ENCODE measurements around the gene LITAF. TPM values are rescaled to one million over a fixed set of nuclear protein-coding genes. Genes with fewer than 3 reads are reported as not detected.
"Not testable (repeated sequence)": the region's sequence is repeated elsewhere in the genome, so short reads cannot be mapped to it uniquely, and the experiment has no call there.

Gene LITAF
- total RNA-seq, 1 donor from 2014 or later, result 17.2 TPM

GRCh38 chr16:11580451-11581086 lies 6.2 kb downstream of the LITAF start:
- H3K4me1 ChIP-seq (ENCODE audit: control insufficient read depth in 3 of 3, insufficient read depth in 3 of 3, low read length in 3 of 3), result peaks cover 8 to 35% (median 30%) of the 10 kb centered on the region in 3 donors

DNA sequence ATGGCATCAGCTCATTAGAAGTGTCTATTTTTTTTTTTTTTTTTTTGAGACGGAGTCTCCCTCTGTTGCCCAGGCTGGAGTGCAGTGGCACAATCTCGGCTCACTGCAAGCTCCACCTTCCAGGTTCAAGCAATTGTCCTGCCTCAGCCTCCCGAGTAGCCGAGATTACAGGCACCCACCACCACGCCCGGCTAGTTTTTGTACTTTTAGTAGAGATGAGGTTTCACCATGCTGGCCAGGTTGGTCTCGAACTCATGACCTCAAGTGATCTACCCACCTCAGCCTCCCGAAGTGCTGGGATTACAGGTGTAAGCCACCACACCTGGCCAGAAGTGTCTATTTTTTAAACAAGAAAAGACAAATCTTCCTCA lies 9.4 kb downstream of the LITAF start:
- H3K27ac ChIP-seq (ENCODE audit: low read depth, low read length); H3K9ac ChIP-seq (ENCODE audit: low read depth in 1 of 3, low read length in 3 of 3); H3K9me3 ChIP-seq (ENCODE audit: control insufficient read depth in 3 of 3, low read length in 3 of 3); H3K27me3 ChIP-seq (ENCODE audit: control insufficient read depth in 3 of 3, insufficient read depth in 3 of 3, low read length in 3 of 3); H3K36me3 ChIP-seq (ENCODE audit: control insufficient read depth in 3 of 3, insufficient read depth in 3 of 3, low read length in 3 of 3); H3K4me3 ChIP-seq (ENCODE audit: low read length in 3 of 3): not testable (repeated sequence)
- peaks cover 0 to 10% (median 9%) of the 10 kb centered on the region in 3 donors for H3K4me1 ChIP-seq (ENCODE audit: control insufficient read depth in 3 of 3, insufficient read depth in 3 of 3, low read length in 3 of 3)

More at GRCh38 chr16:11580451-11581086, 6.2 kb downstream of the LITAF start:
- no peaks in the 10 kb centered on the region for H3K27me3 ChIP-seq (ENCODE audit: control insufficient read depth in 3 of 3, insufficient read depth in 3 of 3, low read length in 3 of 3)
- H3K27ac ChIP-seq (ENCODE audit: low read depth, low read length), result no peak overlapping the region
- no peaks in the 10 kb centered on the region for H3K36me3 ChIP-seq (ENCODE audit: control insufficient read depth in 3 of 3, insufficient read depth in 3 of 3, low read length in 3 of 3)
- H3K9ac ChIP-seq (ENCODE audit: low read depth in 1 of 3, low read length in 3 of 3), result no peak overlapping the region
- H3K9me3 ChIP-seq (ENCODE audit: control insufficient read depth in 3 of 3, low read length in 3 of 3), result no peaks in the 10 kb centered on the region
- H3K4me3 ChIP-seq (ENCODE audit: low read length in 3 of 3), result no peak overlapping the region

DNA sequence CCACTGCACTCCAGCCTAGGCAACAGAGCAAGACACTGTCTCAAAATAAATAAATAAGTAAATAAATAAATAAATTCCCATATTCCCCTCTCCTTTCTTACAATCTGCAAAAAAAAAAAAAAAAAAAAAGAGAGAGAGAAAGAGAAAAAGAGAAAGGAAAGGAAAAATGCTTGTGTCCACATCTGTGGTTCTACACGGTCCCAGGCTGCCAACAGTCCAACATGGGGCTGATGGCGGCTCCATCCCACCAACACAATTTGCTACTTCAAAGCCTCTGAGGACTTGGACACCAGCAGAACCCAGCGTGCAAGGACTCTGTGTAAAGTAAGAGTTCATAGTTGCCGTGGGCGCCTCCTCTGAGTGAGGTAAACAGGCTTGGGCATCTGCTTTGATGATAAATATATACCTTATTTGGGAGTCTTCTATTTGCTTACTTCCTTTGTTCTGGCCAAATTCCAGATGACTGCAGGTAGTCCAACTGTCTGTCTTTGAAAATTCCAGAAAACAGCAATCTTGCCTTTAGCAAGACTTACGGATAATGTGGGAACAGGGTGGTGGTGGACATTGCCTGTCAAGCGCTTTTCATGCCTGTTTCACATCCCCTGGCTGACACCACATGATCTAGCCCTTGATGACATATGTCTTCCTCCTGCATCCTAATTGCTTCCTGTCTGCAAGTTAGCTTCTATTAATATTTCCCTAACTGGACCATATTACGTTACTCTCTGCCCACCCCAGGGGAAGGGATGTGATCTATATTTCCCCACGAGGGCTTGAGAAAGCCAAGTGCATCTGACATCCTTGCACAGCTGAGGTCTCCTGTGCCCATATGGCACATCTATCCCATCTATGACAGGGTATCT lies 10.1 kb downstream of the LITAF start:
- Histone ChIP-seq H3K27ac (ENCODE audit: low read depth, low read length) (no peak overlapping the region), H3K4me3 (ENCODE audit: low read length in 3 of 3) (no peak overlapping the region), H3K9ac (ENCODE audit: low read depth in 1 of 3, low read length in 3 of 3) (no peak overlapping the region), H3K27me3 (ENCODE audit: control insufficient read depth in 3 of 3, insufficient read depth in 3 of 3, low read length in 3 of 3) (no peaks in the 10 kb centered on the region), H3K36me3 (ENCODE audit: control insufficient read depth in 3 of 3, insufficient read depth in 3 of 3, low read length in 3 of 3) (no peaks in the 10 kb centered on the region), H3K4me1 (ENCODE audit: control insufficient read depth in 3 of 3, insufficient read depth in 3 of 3, low read length in 3 of 3) (peaks cover 0 to 12% (median 10%) of the 10 kb centered on the region in 3 donors), H3K9me3 (ENCODE audit: control insufficient read depth in 3 of 3, low read length in 3 of 3) (no peaks in the 10 kb centered on the region)

DNA sequence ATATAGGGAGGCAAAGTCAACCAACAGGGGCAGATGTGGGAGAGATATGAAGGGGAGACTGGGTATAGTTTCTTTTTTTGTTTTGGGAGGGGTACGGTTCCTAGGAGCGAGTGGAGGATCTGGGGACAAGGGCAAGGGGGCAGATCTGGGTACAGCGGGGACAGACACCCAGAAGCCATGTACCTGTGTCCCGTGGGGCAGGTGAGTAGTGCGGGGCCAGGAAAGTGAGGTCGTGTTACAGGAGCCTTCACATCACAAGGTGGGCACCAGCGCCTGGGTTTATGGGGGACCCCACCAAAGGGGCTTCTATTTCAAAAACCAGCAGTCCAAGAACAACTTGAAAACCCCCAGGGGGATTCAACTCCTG lies 11.5 kb downstream of the LITAF start:
- H3K9me3 ChIP-seq (ENCODE audit: control insufficient read depth in 3 of 3, low read length in 3 of 3), result no peaks in the 10 kb centered on the region
- no peak overlapping the region for H3K27ac ChIP-seq (ENCODE audit: low read depth, low read length)
- H3K36me3 ChIP-seq (ENCODE audit: control insufficient read depth in 3 of 3, insufficient read depth in 3 of 3, low read length in 3 of 3), result no peaks in the 10 kb centered on the region
- no peak overlapping the region for H3K9ac ChIP-seq (ENCODE audit: low read depth in 1 of 3, low read length in 3 of 3)
- no peaks in the 10 kb centered on the region for H3K27me3 ChIP-seq (ENCODE audit: control insufficient read depth in 3 of 3, insufficient read depth in 3 of 3, low read length in 3 of 3)
- H3K4me3 ChIP-seq (ENCODE audit: low read length in 3 of 3), result no peak overlapping the region
- peaks cover 0 to 12% (median 10%) of the 10 kb centered on the region in 3 donors for H3K4me1 ChIP-seq (ENCODE audit: control insufficient read depth in 3 of 3, insufficient read depth in 3 of 3, low read length in 3 of 3)

DNA sequence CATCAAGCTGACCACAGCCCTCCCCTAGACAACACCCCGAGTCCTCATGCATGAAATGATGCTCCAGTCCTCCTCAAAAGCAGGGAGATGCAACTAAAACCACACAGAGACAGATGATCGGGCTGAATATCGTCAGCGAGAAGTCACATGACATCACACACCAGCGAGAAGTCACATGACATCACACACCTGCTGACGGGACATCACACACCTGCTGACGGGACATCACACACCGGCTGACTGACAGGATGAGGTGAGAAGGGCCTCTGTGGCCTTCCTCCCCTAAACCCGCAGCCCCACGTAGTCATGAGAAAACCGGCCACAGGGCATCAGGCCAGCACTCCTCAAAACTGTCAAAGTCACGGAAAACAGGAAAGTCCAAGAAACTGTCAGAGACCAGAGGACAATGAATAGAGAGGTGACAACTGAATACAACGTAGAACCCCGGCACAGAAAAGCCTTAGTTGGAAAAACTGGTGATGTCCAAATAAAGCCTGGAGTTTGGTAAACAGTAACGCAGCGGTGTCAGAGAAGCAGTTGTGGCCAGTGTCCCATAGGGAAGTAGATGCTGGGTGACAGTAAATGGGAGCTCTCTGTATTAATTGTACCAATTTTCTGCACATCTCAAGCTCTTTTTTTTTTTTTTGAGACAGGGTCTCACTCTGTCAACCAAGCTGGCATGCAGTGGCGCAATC lies 14.3 kb downstream of the LITAF start:
- H3K4me3 ChIP-seq (ENCODE audit: low read length in 3 of 3), result no peak overlapping the region
- no peaks in the 10 kb centered on the region for H3K9me3 ChIP-seq (ENCODE audit: control insufficient read depth in 3 of 3, low read length in 3 of 3)
- no peak overlapping the region for H3K27ac ChIP-seq (ENCODE audit: low read depth, low read length)
- no peaks in the 10 kb centered on the region for H3K36me3 ChIP-seq (ENCODE audit: control insufficient read depth in 3 of 3, insufficient read depth in 3 of 3, low read length in 3 of 3)
- no peak overlapping the region for H3K9ac ChIP-seq (ENCODE audit: low read depth in 1 of 3, low read length in 3 of 3)
- peaks cover 0 to 12% (median 10%) of the 10 kb centered on the region in 3 donors for H3K4me1 ChIP-seq (ENCODE audit: control insufficient read depth in 3 of 3, insufficient read depth in 3 of 3, low read length in 3 of 3)
- H3K27me3 ChIP-seq (ENCODE audit: control insufficient read depth in 3 of 3, insufficient read depth in 3 of 3, low read length in 3 of 3), result no peaks in the 10 kb centered on the region

DNA sequence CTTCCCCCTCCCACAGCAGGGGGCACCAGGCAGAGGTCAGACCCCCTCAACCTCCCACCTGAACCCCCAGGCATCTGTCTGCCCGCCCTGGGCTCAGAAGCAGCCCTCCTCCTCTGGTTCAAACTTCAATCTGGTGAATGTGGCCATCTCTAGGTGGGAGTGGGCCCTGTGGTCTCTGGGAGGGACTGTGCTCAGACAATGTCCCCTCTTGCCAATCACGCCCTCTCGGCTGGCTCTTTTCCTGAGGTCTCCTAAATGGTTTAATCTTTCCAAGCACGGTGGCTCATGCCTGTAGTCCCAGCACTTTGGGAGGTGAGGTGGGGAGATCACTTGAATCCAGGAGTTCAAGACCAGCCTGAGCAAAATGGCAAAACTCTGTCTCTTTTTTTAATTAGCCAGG lies 15.2 kb downstream of the LITAF start:
- no peaks in the 10 kb centered on the region for H3K9me3 ChIP-seq (ENCODE audit: control insufficient read depth in 3 of 3, low read length in 3 of 3)
- H3K4me1 ChIP-seq (ENCODE audit: control insufficient read depth in 3 of 3, insufficient read depth in 3 of 3, low read length in 3 of 3), result peaks cover 0 to 7% (median 2%) of the 10 kb centered on the region in 3 donors
- no peak overlapping the region for H3K4me3 ChIP-seq (ENCODE audit: low read length in 3 of 3)
- H3K9ac ChIP-seq (ENCODE audit: low read depth in 1 of 3, low read length in 3 of 3), result no peak overlapping the region
- no peaks in the 10 kb centered on the region for H3K27me3 ChIP-seq (ENCODE audit: control insufficient read depth in 3 of 3, insufficient read depth in 3 of 3, low read length in 3 of 3)
- H3K36me3 ChIP-seq (ENCODE audit: control insufficient read depth in 3 of 3, insufficient read depth in 3 of 3, low read length in 3 of 3), result no peaks in the 10 kb centered on the region
- no peak overlapping the region for H3K27ac ChIP-seq (ENCODE audit: low read depth, low read length)

DNA sequence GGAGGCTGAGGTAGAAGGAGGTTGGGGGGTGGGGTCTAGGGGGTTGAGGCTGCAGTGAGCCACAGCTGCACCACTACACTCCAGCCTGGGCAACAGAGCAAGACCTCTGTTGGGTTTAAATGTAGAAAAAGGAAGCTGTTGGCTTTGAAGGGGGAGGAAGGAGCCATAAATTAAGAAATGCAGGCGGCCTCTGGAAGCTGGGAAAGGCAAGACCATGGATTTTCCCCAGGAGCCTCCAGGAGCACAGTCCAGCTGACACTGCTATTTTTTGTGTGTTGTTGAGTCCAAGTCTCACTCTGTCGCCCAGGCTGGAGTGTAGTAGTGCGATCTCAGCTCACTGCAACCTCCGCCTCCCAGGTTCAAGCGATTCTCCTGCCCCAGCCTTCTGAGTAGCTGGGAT lies 15.9 kb downstream of the LITAF start:
- no peaks in the 10 kb centered on the region for H3K27me3 ChIP-seq (ENCODE audit: control insufficient read depth in 3 of 3, insufficient read depth in 3 of 3, low read length in 3 of 3)
- H3K4me1 ChIP-seq (ENCODE audit: control insufficient read depth in 3 of 3, insufficient read depth in 3 of 3, low read length in 3 of 3), result peaks cover 0 to 7% (median 0%) of the 10 kb centered on the region in 3 donors
- no peak overlapping the region for H3K9ac ChIP-seq (ENCODE audit: low read depth in 1 of 3, low read length in 3 of 3)
- H3K36me3 ChIP-seq (ENCODE audit: control insufficient read depth in 3 of 3, insufficient read depth in 3 of 3, low read length in 3 of 3), result no peaks in the 10 kb centered on the region
- H3K4me3 ChIP-seq (ENCODE audit: low read length in 3 of 3), result no peak overlapping the region
- no peak overlapping the region for H3K27ac ChIP-seq (ENCODE audit: low read depth, low read length)
- no peaks in the 10 kb centered on the region for H3K9me3 ChIP-seq (ENCODE audit: control insufficient read depth in 3 of 3, low read length in 3 of 3)

DNA sequence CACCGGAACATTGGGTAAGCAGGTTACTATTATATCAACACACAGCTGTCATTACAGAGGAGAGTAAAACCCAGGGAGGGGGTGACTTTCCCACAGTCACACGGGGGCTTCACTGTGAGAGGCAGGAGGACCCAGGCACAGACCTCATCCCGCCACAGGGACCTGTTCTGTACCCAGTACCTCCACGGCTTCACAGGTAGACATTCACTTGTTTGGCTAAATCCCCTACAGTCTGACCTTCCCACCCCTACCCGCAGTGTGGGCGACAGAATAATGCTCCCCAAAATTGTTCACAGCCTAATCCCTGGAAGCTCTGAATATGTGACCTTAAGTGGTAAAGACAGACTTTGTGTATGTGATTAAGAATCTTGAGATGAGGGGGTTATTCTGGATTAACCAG lies 16.5 kb downstream of the LITAF start:
- no peak overlapping the region for H3K4me3 ChIP-seq (ENCODE audit: low read length in 3 of 3)
- no peaks in the 10 kb centered on the region for H3K27me3 ChIP-seq (ENCODE audit: control insufficient read depth in 3 of 3, insufficient read depth in 3 of 3, low read length in 3 of 3)
- H3K36me3 ChIP-seq (ENCODE audit: control insufficient read depth in 3 of 3, insufficient read depth in 3 of 3, low read length in 3 of 3), result no peaks in the 10 kb centered on the region
- H3K27ac ChIP-seq (ENCODE audit: low read depth, low read length), result no peak overlapping the region
- H3K9me3 ChIP-seq (ENCODE audit: control insufficient read depth in 3 of 3, low read length in 3 of 3), result no peaks in the 10 kb centered on the region
- no peak overlapping the region for H3K9ac ChIP-seq (ENCODE audit: low read depth in 1 of 3, low read length in 3 of 3)
- H3K4me1 ChIP-seq (ENCODE audit: control insufficient read depth in 3 of 3, insufficient read depth in 3 of 3, low read length in 3 of 3), result peaks cover 0 to 7% (median 0%) of the 10 kb centered on the region in 3 donors

- H3K9ac ChIP-seq (ENCODE audit: low read depth in 1 of 3, low read length in 3 of 3), result no peak overlapping the region
- peaks cover 0 to 4% (median 0%) of the 10 kb centered on the region in 3 donors for H3K4me1 ChIP-seq (ENCODE audit: control insufficient read depth in 3 of 3, insufficient read depth in 3 of 3, low read length in 3 of 3)
- H3K9me3 ChIP-seq (ENCODE audit: control insufficient read depth in 3 of 3, low read length in 3 of 3), result no peaks in the 10 kb centered on the region
- no peak overlapping the region for H3K4me3 ChIP-seq (ENCODE audit: low read length in 3 of 3)
- H3K27me3 ChIP-seq (ENCODE audit: control insufficient read depth in 3 of 3, insufficient read depth in 3 of 3, low read length in 3 of 3), result no peaks in the 10 kb centered on the region
- H3K27ac ChIP-seq (ENCODE audit: low read depth, low read length), result no peak overlapping the region
- H3K36me3 ChIP-seq (ENCODE audit: control insufficient read depth in 3 of 3, insufficient read depth in 3 of 3, low read length in 3 of 3), result no peaks in the 10 kb centered on the region
Observed at GRCh38 chr16:11566398-11566797, 20.3 kb downstream of the LITAF start.

GRCh38 chr16:11565665-11566064 lies 21.1 kb downstream of the LITAF start:
- Histone ChIP-seq H3K4me1 (ENCODE audit: control insufficient read depth in 3 of 3, insufficient read depth in 3 of 3, low read length in 3 of 3) (peaks cover 0 to 9% (median 4%) of the 10 kb centered on the region in 3 donors), H3K9me3 (ENCODE audit: control insufficient read depth in 3 of 3, low read length in 3 of 3) (no peaks in the 10 kb centered on the region), H3K27me3 (ENCODE audit: control insufficient read depth in 3 of 3, insufficient read depth in 3 of 3, low read length in 3 of 3) (no peaks in the 10 kb centered on the region), H3K36me3 (ENCODE audit: control insufficient read depth in 3 of 3, insufficient read depth in 3 of 3, low read length in 3 of 3) (no peaks in the 10 kb centered on the region), H3K4me3 (ENCODE audit: low read length in 3 of 3) (no peak overlapping the region), H3K27ac (ENCODE audit: low read depth, low read length) (no peak overlapping the region), H3K9ac (ENCODE audit: low read depth in 1 of 3, low read length in 3 of 3) (no peak overlapping the region)
